T-helper 1 cell (primary cell): ENCODE data around the gene ADA.

Experiments
- DNase-seq, 5 donors: peaks; one replicate each; pipeline ENCODE4 v3.0.0-alpha.2; 2012 to 2020

ADA gene

GRCh38 chr20:44574372-44574771 is 77.1 kb downstream of the ADA start:
- DNase-seq = no peak

GRCh38 chr20:44573501-44573869 is 78.0 kb downstream of the ADA start:
- no peak for DNase-seq

- no peak for DNase-seq
These were observed 78.7 kb downstream of the ADA start for GRCh38 chr20:44572551-44573500.

- DNase-seq = no peak
These were observed 80.0 kb downstream of the ADA start for GRCh38 chr20:44571362-44571988.

- DNase-seq = no peak
These were observed 81.1 kb downstream of the ADA start for GRCh38 chr20:44570367-44570766.
